ENCODE data around the gene EDARADD.

DNA sequence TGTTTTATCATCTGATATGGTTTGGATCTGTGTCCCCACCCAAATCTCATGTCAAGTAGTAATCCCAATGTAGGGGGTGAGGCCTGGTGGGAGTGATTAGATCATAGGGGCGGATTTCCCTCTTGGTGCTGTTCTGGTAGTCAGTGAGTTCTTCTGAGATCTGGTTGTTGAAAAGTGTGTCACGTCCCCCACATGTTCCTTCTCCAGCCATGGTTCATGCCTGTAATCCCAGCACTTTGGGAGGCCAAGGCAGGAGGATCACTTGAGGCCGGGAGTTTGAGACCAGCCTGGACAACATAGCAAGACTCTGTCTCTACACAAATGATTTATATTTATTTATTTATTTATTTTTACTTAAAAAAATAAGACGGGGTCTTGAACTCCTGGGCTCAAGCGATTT lies 30.8 kb upstream of the EDARADD start:
- TF ChIP-seq, protein P1, sequence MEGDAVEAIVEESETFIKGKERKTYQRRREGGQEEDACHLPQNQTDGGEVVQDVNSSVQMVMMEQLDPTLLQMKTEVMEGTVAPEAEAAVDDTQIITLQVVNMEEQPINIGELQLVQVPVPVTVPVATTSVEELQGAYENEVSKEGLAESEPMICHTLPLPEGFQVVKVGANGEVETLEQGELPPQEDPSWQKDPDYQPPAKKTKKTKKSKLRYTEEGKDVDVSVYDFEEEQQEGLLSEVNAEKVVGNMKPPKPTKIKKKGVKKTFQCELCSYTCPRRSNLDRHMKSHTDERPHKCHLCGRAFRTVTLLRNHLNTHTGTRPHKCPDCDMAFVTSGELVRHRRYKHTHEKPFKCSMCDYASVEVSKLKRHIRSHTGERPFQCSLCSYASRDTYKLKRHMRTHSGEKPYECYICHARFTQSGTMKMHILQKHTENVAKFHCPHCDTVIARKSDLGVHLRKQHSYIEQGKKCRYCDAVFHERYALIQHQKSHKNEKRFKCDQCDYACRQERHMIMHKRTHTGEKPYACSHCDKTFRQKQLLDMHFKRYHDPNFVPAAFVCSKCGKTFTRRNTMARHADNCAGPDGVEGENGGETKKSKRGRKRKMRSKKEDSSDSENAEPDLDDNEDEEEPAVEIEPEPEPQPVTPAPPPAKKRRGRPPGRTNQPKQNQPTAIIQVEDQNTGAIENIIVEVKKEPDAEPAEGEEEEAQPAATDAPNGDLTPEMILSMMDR (IDR thresholded peaks at IDR 0.05): no peak
- TF ChIP-seq POLR2A (IDR thresholded peaks at IDR 0.05): no peak
